B cell (primary cell): Measurements from ENCODE around the gene PRDM10. TPM values are rescaled to one million over a fixed set of nuclear protein-coding genes. Genes with fewer than 3 reads are reported as not detected.

Experiments used
- ATAC-seq: fragments of 200-7000 bp; cut with Tn5 transposase; one replicate; pipeline ENCODE4 v1.10.0; 2021; ENCODE audit warnings: low read depth, mild to moderate bottlenecking, moderate number of reproducible peaks, moderate library complexity
- CTCF ChIA-PET: fragments of 350-600 bp; sonication (Branson Sonifier 250); formaldehyde crosslinking; loops from one replicate; lab custom pipeline; 2021; ENCODE audit warnings: antibody characterized with exemption, inconsistent platforms; lab: Charles Lee
- POLR2A ChIA-PET: fragments of 350-600 bp; sonication (Branson Sonifier 250); formaldehyde crosslinking; loops from one replicate; lab custom pipeline; 2021; ENCODE audit warnings: antibody characterized with exemption; lab: Charles Lee
- DNase-seq: peaks from one replicate; pipeline ENCODE4 v3.0.0; 2013
- H2AFZ ChIP-seq: 2 replicates; pipeline ENCODE4 v1.6.1; 2012; ENCODE audit warnings: mild to moderate bottlenecking, low read depth, low read length; ENCODE audit not compliant: insufficient read depth, poor library complexity, severe bottlenecking
- H3K27ac ChIP-seq, 2 donors: 1 replicate in 1 of 2; 2 replicates in 1 of 2; pipeline ENCODE4 v1.5.1; 2012 to 2013; ENCODE audit warnings: low read length in 2 of 2, mild to moderate bottlenecking in 2 of 2, moderate library complexity in 1 of 2
- H3K27me3 ChIP-seq, 4 experiments: fragments of 200-600 bp in 1 of 4; sonication (generic) in 1 of 4; replicated peaks in 1 of 4; 1 replicate in 2 of 4; 2 replicates in 2 of 4; pipeline versions ENCODE4 v1.6.1 to v1.7.0; 2013 to 2016; ENCODE audit warnings: low read length in 3 of 4, mild to moderate bottlenecking in 2 of 4, mixed read lengths in 1 of 4, moderate library complexity in 1 of 4; ENCODE audit not compliant: insufficient read depth in 4 of 4, control insufficient read depth in 3 of 4; ENCODE audit errors: control extremely low read depth in 1 of 4
- H3K36me3 ChIP-seq, 2 experiments: replicated peaks in 1 of 2; 1 replicate in 1 of 2; 2 replicates in 1 of 2; pipeline versions ENCODE4 v1.6.1 to v1.7.1; 2013; ENCODE audit warnings: low read length in 1 of 2; ENCODE audit not compliant: insufficient read depth in 2 of 2, control insufficient read depth in 1 of 2; ENCODE audit errors: control extremely low read depth in 1 of 2, extremely low read depth in 1 of 2
- H3K4me1 ChIP-seq, 2 donors: fragments of 200-600 bp in 1 of 2; sonication (generic) in 1 of 2; 1 replicate in 1 of 2; 2 replicates in 1 of 2; pipeline versions ENCODE4 v1.5.1 to v1.6.1; 2013 to 2017; ENCODE audit warnings: low read length in 2 of 2; ENCODE audit not compliant: control insufficient read depth in 2 of 2, insufficient read depth in 2 of 2
- H3K4me2 ChIP-seq: replicated peaks from 2 replicates; pipeline ENCODE3; 2012; ENCODE audit warnings: mild to moderate bottlenecking, low read depth, low read length; ENCODE audit not compliant: poor library complexity, severe bottlenecking
- H3K4me3 ChIP-seq, 5 experiments: fragments of 200-600 bp in 1 of 5; sonication (generic) in 1 of 5; 1 replicate in 3 of 5; 2 replicates in 2 of 5; pipeline versions ENCODE4 v1.5.1 to v1.7.0; 2011 to 2016; ENCODE audit warnings: low read length in 4 of 5, mild to moderate bottlenecking in 4 of 5, low read depth in 2 of 5, control low read depth in 1 of 5, moderate library complexity in 1 of 5; ENCODE audit not compliant: insufficient read depth in 1 of 5; ENCODE audit errors: control extremely low read depth in 1 of 5, extremely low read depth in 1 of 5
- H3K79me2 ChIP-seq: fragments of 200-600 bp; sonication (generic); one replicate; pipeline ENCODE4 v1.6.0; 2016; ENCODE audit warnings: low read length; ENCODE audit not compliant: control insufficient read depth, insufficient read depth
- H3K9ac ChIP-seq: fragments of 200-600 bp; sonication (generic); 2 replicates; pipeline ENCODE4 v1.6.1; 2017; ENCODE audit warnings: mild to moderate bottlenecking, low read length, moderate library complexity
- H3K9me3 ChIP-seq, 3 donors: one replicate each; pipeline versions ENCODE4 v1.6.1 to v1.7.1; 2013; ENCODE audit warnings: low read length in 2 of 3; ENCODE audit not compliant: control insufficient read depth in 2 of 3, insufficient read depth in 1 of 3; ENCODE audit errors: control extremely low read depth in 1 of 3
- H4K20me1 ChIP-seq: 2 replicates; pipeline ENCODE4 v1.6.0; 2012; ENCODE audit warnings: mild to moderate bottlenecking, low read length; ENCODE audit not compliant: insufficient read depth, control insufficient read depth, poor library complexity, severe bottlenecking
- H3K27ac Mint-ChIP-seq: one replicate; pipeline ENCODE4 v1.8.0; 2021; ENCODE audit warnings: mixed read lengths
- H3K27me3 Mint-ChIP-seq: one replicate; pipeline ENCODE4 v1.8.0; 2021; ENCODE audit warnings: mixed read lengths
- H3K4me1 Mint-ChIP-seq: one replicate; pipeline ENCODE4 v1.8.0; 2021; ENCODE audit warnings: mixed read lengths
- H3K4me3 Mint-ChIP-seq: one replicate; pipeline ENCODE4 v1.8.0; 2021; ENCODE audit warnings: mixed read lengths
- H3K9me3 Mint-ChIP-seq: one replicate; pipeline ENCODE4 v1.8.0; 2022; ENCODE audit warnings: mixed read lengths; ENCODE audit not compliant: insufficient read depth
- CTCF ChIP-seq: fragments of 200-600 bp; IDR thresholded peaks from one replicate; pipeline ENCODE4 v1.8.0; 2022; ENCODE audit warnings: antibody characterized with exemption, mild to moderate bottlenecking
- EZH2 ChIP-seq: IDR thresholded peaks from 2 replicates; pipeline ENCODE4 v1.6.1; 2012; ENCODE audit warnings: borderline replicate concordance, low read depth, mild to moderate bottlenecking, moderate library complexity, low read length; ENCODE audit not compliant: insufficient read depth, poor library complexity, severe bottlenecking
- WGBS: methylation state at CpG from one replicate; pipeline ENCODE4 v1.1.5; 2013; ENCODE audit warnings: missing lambda C conversion rate; ENCODE audit not compliant: insufficient coverage; 5-methylcytosine and 5-hydroxymethylcytosine counted together
- intact Hi-C: fragments of 100-400 bp; cut with micrococcal nuclease; formaldehyde crosslinking; loops from one replicate; pipeline ENCODE4 v1.10.0; 2022
- polyA plus RNA-seq: library from polyadenylated mRNA; depleted of rRNA; stranded (reverse); fragments of >200 nt; gene quantifications from 2 replicates; pipeline ENCODE4 v1.2.3, GENCODE V29; 2012
- total RNA-seq, 2 donors: library from RNA; stranded (reverse); fragments of 120-200 nt in 1 of 2; gene quantifications; 1 replicate in 1 of 2; 2 replicates in 1 of 2; pipeline versions ENCODE4 v1.2.3 to v1.2.4, GENCODE V29; 2013 to 2022

PRDM10 gene
- total and polyA plus RNA-seq, 2 donors (not counting 1 experiment from before 2014, with no cell fraction given) = 4.5 to 17.5 TPM

GRCh38 chr11:129866311-129866710 is 136.3 kb downstream of the PRDM10 start:
- no peak overlapping the region for H3K4me3 ChIP-seq
- no peaks in the 10 kb centered on the region for H3K79me2 ChIP-seq
- H3K9me3 Mint-ChIP-seq = no peaks in the 10 kb centered on the region
- H3K4me3 Mint-ChIP-seq = no peak overlapping the region
- no peak overlapping the region for H3K9ac ChIP-seq
- DNase-seq (no peak), ATAC-seq (no peak)
- H3K27me3 ChIP-seq = no peaks in the 10 kb centered on the region
- no peak overlapping the region for H3K27ac ChIP-seq
- no peak overlapping the region for H2AFZ ChIP-seq
- CTCF ChIA-PET = no interaction called here
- H3K9me3 ChIP-seq = no peaks in the 10 kb centered on the region
- intact Hi-C loops = no loop called here
- H3K27me3 Mint-ChIP-seq = no peaks in the 10 kb centered on the region
- H4K20me1 ChIP-seq = no peaks in the 10 kb centered on the region
- TF ChIP-seq EZH2 = no peak
- TF ChIP-seq CTCF = no peak
- WGBS = 100% methylated on average over 1 of the region's 3 CpGs
- POLR2A ChIA-PET = no interaction called here
- no peak overlapping the region for H3K4me2 ChIP-seq
- no peaks in the 10 kb centered on the region for H3K4me1 Mint-ChIP-seq
- H3K36me3 ChIP-seq = peaks cover 2 to 66% of the 10 kb centered on the region in 2 experiments
- no peaks in the 10 kb centered on the region for H3K4me1 ChIP-seq
- H3K27ac Mint-ChIP-seq = no peak overlapping the region

DNA sequence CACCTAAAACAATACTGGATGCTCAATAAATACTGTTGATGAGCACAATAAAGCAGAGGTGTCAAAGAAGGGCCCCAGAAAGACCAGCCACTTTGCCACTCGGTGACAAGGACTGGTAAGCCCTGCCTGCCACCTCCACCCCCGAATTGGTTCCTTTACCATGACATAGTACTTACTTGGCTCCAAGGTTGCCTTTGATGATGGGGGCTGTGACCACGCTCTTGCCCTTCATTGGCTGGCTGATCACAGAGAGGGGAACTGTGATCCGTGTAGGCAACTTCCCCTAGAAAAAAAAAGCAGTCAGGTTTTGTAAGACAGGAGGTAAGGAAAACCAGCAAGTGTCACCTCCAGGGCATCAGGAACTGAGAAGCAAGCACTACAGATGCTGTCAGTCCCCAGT is 136.9 kb downstream of the PRDM10 start:
- TF ChIP-seq EZH2 (no peak), CTCF (no peak)
- Histone ChIP-seq H3K9me3 (no peaks in the 10 kb centered on the region), H3K4me3 (no peak overlapping the region), H3K36me3 (peaks cover 2 to 61% of the 10 kb centered on the region in 2 experiments), H3K4me2 (no peak overlapping the region), H4K20me1 (no peaks in the 10 kb centered on the region), H2AFZ (no peak overlapping the region), H3K79me2 (no peaks in the 10 kb centered on the region), H3K4me1 (no peaks in the 10 kb centered on the region), H3K27ac (no peak overlapping the region), H3K27me3 (no peaks in the 10 kb centered on the region), H3K9ac (no peak overlapping the region)
- POLR2A ChIA-PET = no interaction called here
- ATAC-seq (no peak), DNase-seq (no peak)
- Mint-ChIP-seq H3K4me3 (no peak overlapping the region), H3K4me1 (no peaks in the 10 kb centered on the region), H3K9me3 (no peaks in the 10 kb centered on the region), H3K27ac (no peak overlapping the region), H3K27me3 (no peaks in the 10 kb centered on the region)
- 0% methylated on average over 1 of the region's 4 CpGs for WGBS
- CTCF ChIA-PET = no interaction called here
- intact Hi-C loops = no loop called here
